ENCODE results near the gene SH3GL1.

- TF ChIP-seq CTCF (IDR thresholded peaks at IDR 0.05): no peak
- TF ChIP-seq POLR2A (IDR thresholded peaks at IDR 0.05): no peak
- TF ChIP-seq POLR2AphosphoS5 (IDR thresholded peaks at IDR 0.05): peak in 1 of 3 donors; percentile 15
- TF ChIP-seq EP300 (IDR thresholded peaks at IDR 0.05; ENCODE audit: low read depth): no peak
Measured at GRCh38 chr19:4327877-4328242, 72.5 kb downstream of the SH3GL1 start.
